GM12864 (cell line): ENCODE data around the gene ODF2.
A peak's percentile ranks its signal among the peaks of the same experiment; 100 is the strongest.

ENCODE experiments used
- DNase-seq: peaks from one replicate; pipeline ENCODE4 v3.0.0-alpha.2; 2011; ENCODE audit warnings: low read depth
- H3K4me3 ChIP-seq: 2 replicates; pipeline ENCODE4 v1.5.1; 2011; ENCODE audit warnings: mild to moderate bottlenecking, low read depth, low read length, control low read depth
- CTCF ChIP-seq: IDR thresholded peaks from 2 replicates; pipeline ENCODE4 v1.5.1; 2011; ENCODE audit warnings: low read depth, mild to moderate bottlenecking, moderate library complexity, low read length, control low read depth, inconsistent platforms; ENCODE audit errors: missing control alignments

ODF2 gene

GRCh38 chr9:128428644-128429512 is 26.9 kb upstream of the ODF2 start:
- no peak overlapping the region for H3K4me3 ChIP-seq
- TF ChIP-seq CTCF, result no peak
- DNase-seq, result no peak

GRCh38 chr9:128429513-128430086 is 26.2 kb upstream of the ODF2 start:
- no peak overlapping the region for H3K4me3 ChIP-seq
- no peak for DNase-seq
- TF ChIP-seq CTCF, result no peak

GRCh38 chr9:128431207-128431606 is 24.6 kb upstream of the ODF2 start:
- H3K4me3 ChIP-seq, result no peak overlapping the region
- no peak for TF ChIP-seq CTCF
- DNase-seq, result no peak

DNA sequence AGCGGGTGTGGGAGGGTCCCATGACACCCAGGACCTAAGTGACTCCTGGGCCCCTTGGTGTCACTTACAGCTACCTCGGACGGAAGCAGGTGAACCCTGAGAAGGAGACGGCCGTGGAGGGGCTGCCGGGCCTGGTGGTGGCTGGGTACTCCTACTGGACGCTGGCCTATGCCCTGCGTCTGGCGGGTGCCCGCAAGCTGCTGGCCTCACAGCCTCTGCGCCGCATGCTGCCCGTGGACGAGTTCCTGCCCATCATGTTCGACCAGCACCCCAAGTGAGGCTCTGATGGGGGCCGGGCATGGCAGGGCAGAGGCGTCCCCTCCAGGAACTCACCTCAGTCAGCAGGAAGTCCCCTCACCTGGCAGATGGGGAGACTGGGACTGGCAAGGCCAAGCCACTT is 21.5 kb upstream of the ODF2 start:
- DNase-seq, result no peak
- no peak for TF ChIP-seq CTCF
- no peak overlapping the region for H3K4me3 ChIP-seq

- H3K4me3 ChIP-seq, result no peak overlapping the region
- TF ChIP-seq CTCF, result no peak
- DNase-seq, result no peak
Observed at GRCh38 chr9:128435611-128436010, 20.2 kb upstream of the ODF2 start.

- TF ChIP-seq CTCF, result peak; percentile 98
- DNase-seq, result peak; percentile 16
- no peak overlapping the region for H3K4me3 ChIP-seq
Observed at GRCh38 chr9:128438343-128439109, 17.3 kb upstream of the ODF2 start.
